Measurements from ENCODE around the gene DHCR7. TPM values are rescaled to one million over a fixed set of nuclear protein-coding genes. Genes with fewer than 3 reads are reported as not detected.
A peak's percentile ranks its signal among the peaks of the same experiment; 100 is the strongest.

The DHCR7 gene
- total RNA-seq, 1 donor from 2014 or later: 145 TPM

GRCh38 chr11:71461696-71462095, 13.5 kb upstream of the DHCR7 start:
- Mint-ChIP-seq H3K4me1 (ENCODE audit: low read depth, unreplicated experiment) (peaks cover 3% of the 10 kb centered on the region), H3K4me3 (ENCODE audit: unreplicated experiment) (no peak overlapping the region), H3K27me3 (ENCODE audit: unreplicated experiment) (peaks cover 5% of the 10 kb centered on the region), H3K27ac (ENCODE audit: unreplicated experiment) (no peak overlapping the region), H3K9me3 (ENCODE audit: unreplicated experiment) (peaks cover 8% of the 10 kb centered on the region), H3K36me3 (ENCODE audit: unreplicated experiment) (peaks cover 15% of the 10 kb centered on the region)
- no peak for DNase-seq
- no peak for TF ChIP-seq CTCF (IDR thresholded peaks at IDR 0.05; ENCODE audit: partially characterized antibody, unreplicated experiment)

- peaks cover 11% of the 10 kb centered on the region for H3K36me3 Mint-ChIP-seq (ENCODE audit: unreplicated experiment)
- peak; percentile 15 for DNase-seq
- H3K4me3 Mint-ChIP-seq (ENCODE audit: unreplicated experiment): no peak overlapping the region
- H3K27ac Mint-ChIP-seq (ENCODE audit: unreplicated experiment): peak overlapping the region; percentile 53
- H3K9me3 Mint-ChIP-seq (ENCODE audit: unreplicated experiment): peaks cover 5% of the 10 kb centered on the region
- no peak for TF ChIP-seq CTCF (IDR thresholded peaks at IDR 0.05; ENCODE audit: partially characterized antibody, unreplicated experiment)
- H3K4me1 Mint-ChIP-seq (ENCODE audit: low read depth, unreplicated experiment): peaks cover 3% of the 10 kb centered on the region
- H3K27me3 Mint-ChIP-seq (ENCODE audit: unreplicated experiment): peaks cover 5% of the 10 kb centered on the region
Measured at GRCh38 chr11:71459767-71460320, 11.7 kb upstream of the DHCR7 start.

- peaks cover 11% of the 10 kb centered on the region for H3K36me3 Mint-ChIP-seq (ENCODE audit: unreplicated experiment)
- no peak overlapping the region for H3K4me3 Mint-ChIP-seq (ENCODE audit: unreplicated experiment)
- H3K27ac Mint-ChIP-seq (ENCODE audit: unreplicated experiment): peak overlapping the region; percentile 53
- H3K4me1 Mint-ChIP-seq (ENCODE audit: low read depth, unreplicated experiment): peaks cover 3% of the 10 kb centered on the region
- DNase-seq: peak; percentile 3
- H3K27me3 Mint-ChIP-seq (ENCODE audit: unreplicated experiment): peaks cover 5% of the 10 kb centered on the region
- no peak for TF ChIP-seq CTCF (IDR thresholded peaks at IDR 0.05; ENCODE audit: partially characterized antibody, unreplicated experiment)
- H3K9me3 Mint-ChIP-seq (ENCODE audit: unreplicated experiment): peaks cover 4% of the 10 kb centered on the region
Measured at GRCh38 chr11:71459076-71459766, 11.0 kb upstream of the DHCR7 start.

GRCh38 chr11:71458146-71459070, 10.2 kb upstream of the DHCR7 start:
- TF ChIP-seq CTCF (IDR thresholded peaks at IDR 0.05; ENCODE audit: partially characterized antibody, unreplicated experiment): no peak
- Mint-ChIP-seq H3K27me3 (ENCODE audit: unreplicated experiment) (peaks cover 5% of the 10 kb centered on the region), H3K4me1 (ENCODE audit: low read depth, unreplicated experiment) (peaks cover 5% of the 10 kb centered on the region), H3K4me3 (ENCODE audit: unreplicated experiment) (no peak overlapping the region), H3K9me3 (ENCODE audit: unreplicated experiment) (peaks cover 5% of the 10 kb centered on the region), H3K27ac (ENCODE audit: unreplicated experiment) (no peak overlapping the region), H3K36me3 (ENCODE audit: unreplicated experiment) (peaks cover 11% of the 10 kb centered on the region)
- DNase-seq: peak; percentile 2

Measured in glutamatergic neuron (in vitro differentiated cells).